IMR-90 (cell line): ENCODE results near the gene MGAT4A. TPM values are rescaled to one million over a fixed set of nuclear protein-coding genes. Genes with fewer than 3 reads are reported as not detected.

Experiments
- ATAC-seq: fragments of 200-7000 bp; cut with Tn5 transposase; 2 replicates; pipeline ENCODE4 v1.9.1; 2020; ENCODE audit warnings: low read depth, mild to moderate bottlenecking, moderate library complexity
- BruUV-seq: library from RNA; stranded (reverse); fragments of 400-500 nt; replicated peaks from 2 replicates; lab custom pipeline; 2021; lab: Mats Ljungman, UMichigan
- CTCF ChIA-PET: fragments of 300-600 bp; formaldehyde crosslinking; extraction: SDS; loops from one replicate; lab custom pipeline; 2021; ENCODE audit warnings: antibody characterized with exemption; lab: Yijun Ruan, JAX
- POLR2A ChIA-PET: fragments of 300-600 bp; sonication (Branson Sonifier 250); formaldehyde crosslinking; loops from one replicate; lab custom pipeline; 2022; ENCODE audit warnings: antibody characterized with exemption; ENCODE audit not compliant: unreplicated experiment; lab: Charles Lee
- DNase-seq: peaks from one replicate; pipeline ENCODE4 v3.0.0; 2013
- H2AFZ ChIP-seq: replicated peaks from 2 replicates; pipeline ENCODE3; 2013; ENCODE audit warnings: low read length, mild to moderate bottlenecking; ENCODE audit not compliant: poor library complexity
- H2AK5ac ChIP-seq: 2 replicates; pipeline ENCODE4 v1.6.1; 2013; ENCODE audit warnings: low read depth, low read length, inconsistent platforms
- H2AK9ac ChIP-seq: replicated peaks from 2 replicates; pipeline ENCODE3; 2013; ENCODE audit warnings: mild to moderate bottlenecking, low read depth, low read length, moderate library complexity; ENCODE audit not compliant: poor library complexity
- H2BK120ac ChIP-seq: 2 replicates; pipeline ENCODE4 v1.6.1; 2013; ENCODE audit warnings: low read depth, low read length, inconsistent platforms
- H2BK15ac ChIP-seq: 3 replicates; pipeline ENCODE4 v1.6.1; 2013; ENCODE audit warnings: low read depth, low read length, inconsistent platforms
- H2BK20ac ChIP-seq: 2 replicates; pipeline ENCODE4 v1.6.1; 2013; ENCODE audit warnings: low read depth, mild to moderate bottlenecking, inconsistent platforms, low read length, moderate library complexity
- H2BK5ac ChIP-seq: 2 replicates; pipeline ENCODE4 v1.6.1; 2013; ENCODE audit warnings: mild to moderate bottlenecking, low read depth, low read length, inconsistent platforms; ENCODE audit not compliant: poor library complexity, severe bottlenecking
- H3K14ac ChIP-seq: replicated peaks from 2 replicates; pipeline ENCODE4 v1.6.1; 2013; ENCODE audit warnings: low read depth, low read length, inconsistent platforms
- H3K18ac ChIP-seq: 2 replicates; pipeline ENCODE4 v1.6.1; 2013; ENCODE audit warnings: low read depth, low read length, control low read depth
- H3K23ac ChIP-seq: 2 replicates; pipeline ENCODE4 v1.6.1; 2013; ENCODE audit warnings: low read depth, low read length, inconsistent platforms
- H3K27ac ChIP-seq: 2 replicates; pipeline ENCODE4 v1.5.1; 2013; ENCODE audit warnings: mild to moderate bottlenecking, control low read depth, low read length; ENCODE audit not compliant: insufficient read depth
- H3K27me3 ChIP-seq: 2 replicates; pipeline ENCODE4 v1.6.1; 2013; ENCODE audit warnings: low read length; ENCODE audit not compliant: control insufficient read depth, insufficient read depth
- H3K36me3 ChIP-seq: 2 replicates; pipeline ENCODE4 v1.6.1; 2013; ENCODE audit warnings: low read length, mixed read lengths; ENCODE audit not compliant: control insufficient read depth, insufficient read depth
- H3K4ac ChIP-seq: 2 replicates; pipeline ENCODE4 v1.6.1; 2013; ENCODE audit warnings: low read depth, low read length, inconsistent platforms
- H3K4me1 ChIP-seq: 2 replicates; pipeline ENCODE4 v1.6.1; 2013; ENCODE audit warnings: low read length, mixed read lengths; ENCODE audit not compliant: control insufficient read depth, insufficient read depth
- H3K4me2 ChIP-seq: 2 replicates; pipeline ENCODE4 v1.6.1; 2013; ENCODE audit warnings: low read depth, mild to moderate bottlenecking, control low read depth, low read length, moderate library complexity
- H3K4me3 ChIP-seq: 2 replicates; pipeline ENCODE4 v1.5.1; 2013; ENCODE audit warnings: low read depth, mild to moderate bottlenecking, control low read depth, low read length, moderate library complexity; ENCODE audit not compliant: insufficient read depth
- H3K56ac ChIP-seq: 2 replicates; pipeline ENCODE4 v1.6.1; 2013; ENCODE audit warnings: low read length, inconsistent platforms; ENCODE audit not compliant: insufficient read depth; ENCODE audit errors: extremely low read depth
- H3K79me1 ChIP-seq, 2 experiments: 2 replicates each; pipeline ENCODE4 v1.6.1; 2013; ENCODE audit warnings: low read length in 2 of 2, inconsistent platforms in 1 of 2, low read depth in 1 of 2
- H3K9ac ChIP-seq: 2 replicates; pipeline ENCODE4 v1.6.1; 2013; ENCODE audit warnings: low read depth, low read length, control low read depth
- H3K9me1 ChIP-seq: 2 replicates; pipeline ENCODE4 v1.6.1; 2013; ENCODE audit warnings: low read length, inconsistent platforms; ENCODE audit not compliant: insufficient read depth
- H3K9me3 ChIP-seq: 2 replicates; pipeline ENCODE4 v1.6.1; 2013; ENCODE audit warnings: low read length; ENCODE audit not compliant: control insufficient read depth, insufficient read depth
- H4K20me1 ChIP-seq: 2 replicates; pipeline ENCODE4 v1.6.1; 2013; ENCODE audit warnings: low read length, inconsistent platforms; ENCODE audit not compliant: insufficient read depth
- H4K5ac ChIP-seq: 2 replicates; pipeline ENCODE4 v1.6.1; 2013; ENCODE audit warnings: mild to moderate bottlenecking, low read depth, low read length, control low read depth
- H4K8ac ChIP-seq, 2 experiments: 2 replicates each; pipeline ENCODE4 v1.6.1; 2013; ENCODE audit warnings: low read depth in 2 of 2, low read length in 2 of 2, control low read depth in 1 of 2, inconsistent platforms in 1 of 2
- H4K91ac ChIP-seq: 2 replicates; pipeline ENCODE4 v1.6.1; 2013; ENCODE audit warnings: low read depth, low read length, inconsistent platforms; ENCODE audit not compliant: insufficient read depth
- BHLHE40 ChIP-seq: fragments of 150-350 bp; IDR thresholded peaks from 2 replicates; pipeline ENCODE4 v1.6.1; 2016; ENCODE audit warnings: mild to moderate bottlenecking, low read depth, low read length
- CEBPB ChIP-seq: IDR thresholded peaks from 2 replicates; pipeline ENCODE4 v1.6.1; 2012; ENCODE audit warnings: low read depth, low read length, improper control_type of control experiment
- CHD1 ChIP-seq: IDR thresholded peaks from 2 replicates; pipeline ENCODE4 v1.6.1; 2012; ENCODE audit warnings: low read depth, low read length, improper control_type of control experiment
- CTCF ChIP-seq: conservative IDR thresholded peaks from 2 replicates; pipeline ENCODE4 v1.5.1; 2012; ENCODE audit warnings: mild to moderate bottlenecking, low read depth, low read length, improper control_type of control experiment
- ELK1 ChIP-seq: fragments of 150-350 bp; IDR thresholded peaks from 2 replicates; pipeline ENCODE4 v1.6.1; 2016; ENCODE audit warnings: low read depth, mild to moderate bottlenecking, low read length, moderate library complexity, borderline replicate concordance
- FOS ChIP-seq: fragments of 150-350 bp; IDR thresholded peaks from 2 replicates; pipeline ENCODE4 v1.6.1; 2016; ENCODE audit warnings: low read depth, low read length
- MAFK ChIP-seq: IDR thresholded peaks from 2 replicates; pipeline ENCODE4 v1.6.1; 2012; ENCODE audit warnings: low read depth, low read length, improper control_type of control experiment
- MAZ ChIP-seq: IDR thresholded peaks from 2 replicates; pipeline ENCODE4 v1.6.1; 2012; ENCODE audit warnings: low read depth, mild to moderate bottlenecking, low read length, improper control_type of control experiment, moderate library complexity, borderline replicate concordance
- MXI1 ChIP-seq: IDR thresholded peaks from 2 replicates; pipeline ENCODE4 v1.6.1; 2012; ENCODE audit warnings: low read depth, mild to moderate bottlenecking, low read length, moderate library complexity, borderline replicate concordance
- NFE2L2 ChIP-seq: fragments of 150-350 bp; IDR thresholded peaks from 2 replicates; pipeline ENCODE4 v1.6.1; 2016; ENCODE audit warnings: low read depth, mild to moderate bottlenecking, low read length
- POLR2A ChIP-seq: IDR thresholded peaks from 2 replicates; pipeline ENCODE4 v1.6.1; 2012; ENCODE audit warnings: mild to moderate bottlenecking, low read depth, low read length
- RAD21 ChIP-seq: IDR thresholded peaks from 2 replicates; pipeline ENCODE4 v1.6.1; 2012; ENCODE audit warnings: low read length, improper control_type of control experiment
- RCOR1 ChIP-seq: IDR thresholded peaks from 2 replicates; pipeline ENCODE4 v1.6.1; 2012; ENCODE audit warnings: mild to moderate bottlenecking, low read length, improper control_type of control experiment; ENCODE audit not compliant: insufficient replicate concordance
- RFX5 ChIP-seq: IDR thresholded peaks from 2 replicates; pipeline ENCODE4 v1.8.0; 2012; ENCODE audit warnings: low read depth, mild to moderate bottlenecking, low read length, moderate library complexity
- SMC3 ChIP-seq: fragments of 150-350 bp; IDR thresholded peaks from 2 replicates; pipeline ENCODE4 v1.6.1; 2016; ENCODE audit warnings: low read depth, mild to moderate bottlenecking, antibody characterized with exemption, low read length, moderate library complexity
- USF2 ChIP-seq: fragments of 150-350 bp; IDR thresholded peaks from 2 replicates; pipeline ENCODE4 v1.6.1; 2017; ENCODE audit warnings: mild to moderate bottlenecking, antibody characterized with exemption, low read length, low read depth
- WGBS, 2 experiments: methylation state at CpG; one replicate each; pipeline versions ENCODE4 v1.1.5 to v1.1.7; 2013; ENCODE audit warnings: missing lambda C conversion rate in 2 of 2; ENCODE audit not compliant: insufficient read length in 1 of 2; ENCODE audit errors: extremely low coverage in 2 of 2; 5-methylcytosine and 5-hydroxymethylcytosine counted together
- dilution Hi-C: fragments of 300-500 bp; cut with HindIII; formaldehyde crosslinking; loops from one replicate; pipeline ENCODE4 v1.14.3; 2018; ENCODE audit warnings: low sequenced_read_pairs; ENCODE audit not compliant: unreplicated experiment
- in situ Hi-C: fragments of 300-500 bp; cut with MboI; formaldehyde crosslinking; loops from 3 replicates; pipeline ENCODE4 v1.14.3; 2019; ENCODE audit warnings: low sequenced_read_pairs, inconsistent platforms, mixed read lengths
- intact Hi-C: fragments of 100-400 bp; cut with micrococcal nuclease; formaldehyde crosslinking; loops from 2 replicates; pipeline ENCODE4 v1.10.0; 2022
- polyA plus RNA-seq, 3 experiments: library from polyadenylated mRNA; depleted of rRNA; stranded (reverse); fragments of >200 nt; gene quantifications; 2 replicates each; pipeline ENCODE4 v1.2.3, GENCODE V29; 2012; ENCODE audit warnings: low replicate concordance in 1 of 3
- total RNA-seq: library from RNA; depleted of rRNA; stranded (reverse); fragments of >200 nt; gene quantifications from 2 replicates; pipeline ENCODE4 v1.2.3, GENCODE V29; 2012

The MGAT4A gene
- total and polyA plus RNA-seq, 2 of the 4 experiments (the other 2 are of a cell fraction) = under 0.01 TPM; not detected in 1

DNA sequence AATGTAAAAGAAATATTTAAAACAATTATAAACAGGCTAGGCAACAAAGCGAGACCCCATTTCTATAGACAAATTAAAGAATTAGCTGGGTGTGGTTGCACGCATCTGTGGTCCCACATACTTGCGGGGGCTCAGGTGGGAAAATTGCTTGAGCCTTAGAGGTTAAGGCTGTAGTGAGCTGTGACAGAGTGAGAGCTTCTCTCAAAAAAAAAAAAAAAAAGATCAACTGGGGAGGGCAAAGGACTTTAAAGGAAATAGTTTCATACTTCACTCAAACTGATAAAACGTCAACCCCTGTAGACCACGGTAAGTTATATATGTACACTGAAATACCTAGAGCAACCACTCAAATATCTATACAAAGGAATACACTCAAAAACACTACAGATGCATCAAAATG, 37.5 kb downstream of the MGAT4A start:
- no peaks in the 10 kb centered on the region for H3K36me3 ChIP-seq
- no peak overlapping the region for H2BK5ac ChIP-seq
- no peak overlapping the region for H3K14ac ChIP-seq
- no peaks in the 10 kb centered on the region for H3K4me1 ChIP-seq
- intact Hi-C loops = no loop called here
- no peaks in the 10 kb centered on the region for H3K9me3 ChIP-seq
- no peak overlapping the region for H3K18ac ChIP-seq
- in situ Hi-C loops = no loop called here
- H3K79me1 ChIP-seq = no peaks in the 10 kb centered on the region
- no peak overlapping the region for H3K23ac ChIP-seq
- no peak overlapping the region for H3K56ac ChIP-seq
- H2BK15ac ChIP-seq = no peak overlapping the region
- no peak overlapping the region for H2BK20ac ChIP-seq
- BruUV-seq = no TSS peak
- peaks cover 3% of the 10 kb centered on the region; the same call in 1 of the 2 replicates for H3K27me3 ChIP-seq
- no peak overlapping the region for H2BK120ac ChIP-seq
- DNase-seq (no peak), ATAC-seq (no peak)
- H3K9me1 ChIP-seq = no peaks in the 10 kb centered on the region
- no peaks in the 10 kb centered on the region for H4K20me1 ChIP-seq
- dilution Hi-C loops = no loop called here
- no peak overlapping the region for H3K4ac ChIP-seq
- H3K4me2 ChIP-seq = no peak overlapping the region
- TF ChIP-seq CHD1 (no peak), USF2 (no peak), NFE2L2 (no peak), ELK1 (no peak), SMC3 (no peak), MXI1 (no peak), MAFK (no peak), FOS (no peak), RCOR1 (no peak), CEBPB (no peak), RAD21 (no peak), POLR2A (no peak), RFX5 (no peak), CTCF (no peak), BHLHE40 (no peak), MAZ (no peak)
- no CpG with 5 or more reads among the region's 5 CpGs for WGBS, 2 experiments
- no peak overlapping the region for H3K9ac ChIP-seq
- no peak overlapping the region for H3K27ac ChIP-seq
- POLR2A ChIA-PET = interaction anchor here (0.6 kb wide), 1 partner anchor 385 kb away, joined by 3 read pairs; no protein-coding TSS in a partner anchor
- H4K91ac ChIP-seq = no peak overlapping the region
- CTCF ChIA-PET = interaction anchor here (1.6 kb wide), 1 partner anchor 44 kb away, joined by 5 read pairs; no protein-coding TSS in a partner anchor
- H4K8ac ChIP-seq = no peak overlapping the region
- no peak overlapping the region for H2AK9ac ChIP-seq
- H3K4me3 ChIP-seq = no peak overlapping the region
- no peak overlapping the region for H2AK5ac ChIP-seq
- no peak overlapping the region for H2AFZ ChIP-seq
- H4K5ac ChIP-seq = no peak overlapping the region
